HG02970 (cell line): ENCODE data around the gene CARD19.

Source experiments
- ATAC-seq: cut with Tn5 transposase; IDR thresholded peaks from one replicate; pipeline ENCODE4 v1.9.1; 2021; ENCODE audit warnings: mild to moderate bottlenecking, moderate library complexity, moderate number of reproducible peaks; ENCODE audit not compliant: unreplicated experiment, low FRiP score

CARD19 gene, protein sequence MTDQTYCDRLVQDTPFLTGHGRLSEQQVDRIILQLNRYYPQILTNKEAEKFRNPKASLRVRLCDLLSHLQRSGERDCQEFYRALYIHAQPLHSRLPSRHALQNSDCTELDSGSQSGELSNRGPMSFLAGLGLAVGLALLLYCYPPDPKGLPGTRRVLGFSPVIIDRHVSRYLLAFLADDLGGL

DNA sequence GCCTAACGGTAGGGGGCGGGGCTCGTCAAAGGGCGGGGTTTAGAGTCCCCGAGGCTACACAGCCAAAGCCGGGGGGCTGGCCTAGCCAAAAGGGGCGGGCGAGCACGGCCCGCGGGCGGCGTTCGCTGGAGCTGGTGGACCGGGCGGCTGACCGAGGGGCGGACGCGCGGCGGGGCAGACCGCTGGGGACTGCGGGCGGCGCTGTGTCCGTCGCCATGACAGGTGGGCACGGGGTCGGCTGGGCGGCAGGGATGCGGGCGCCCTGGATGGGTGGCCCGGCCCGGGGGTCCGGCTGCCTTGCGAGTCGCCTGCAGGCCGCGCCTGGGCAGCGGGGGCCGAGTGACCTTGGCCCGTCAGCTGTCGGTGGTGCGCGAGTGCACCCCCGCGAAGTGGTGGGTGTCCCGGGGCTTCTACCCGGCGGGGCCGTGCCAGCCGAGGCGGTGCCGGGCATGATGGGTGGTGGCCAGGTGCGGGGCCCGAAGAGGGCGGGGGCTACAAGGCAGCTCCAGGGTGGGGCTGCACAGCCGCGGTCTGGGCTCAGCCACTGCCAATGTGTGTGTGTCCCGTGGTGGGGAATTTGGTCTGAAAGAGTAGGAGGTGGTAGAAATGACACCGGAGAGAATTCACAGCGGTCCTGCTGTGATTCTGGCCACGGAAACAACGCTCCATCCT is at the start of gene CARD19:
Gene CARD19, plus strand, starts transcription at position 87 of the 672 bp plus-strand sequence. Its CDS starts 129 bp downstream, at position 216.
- ATAC-seq = peak; percentile 11

DNA sequence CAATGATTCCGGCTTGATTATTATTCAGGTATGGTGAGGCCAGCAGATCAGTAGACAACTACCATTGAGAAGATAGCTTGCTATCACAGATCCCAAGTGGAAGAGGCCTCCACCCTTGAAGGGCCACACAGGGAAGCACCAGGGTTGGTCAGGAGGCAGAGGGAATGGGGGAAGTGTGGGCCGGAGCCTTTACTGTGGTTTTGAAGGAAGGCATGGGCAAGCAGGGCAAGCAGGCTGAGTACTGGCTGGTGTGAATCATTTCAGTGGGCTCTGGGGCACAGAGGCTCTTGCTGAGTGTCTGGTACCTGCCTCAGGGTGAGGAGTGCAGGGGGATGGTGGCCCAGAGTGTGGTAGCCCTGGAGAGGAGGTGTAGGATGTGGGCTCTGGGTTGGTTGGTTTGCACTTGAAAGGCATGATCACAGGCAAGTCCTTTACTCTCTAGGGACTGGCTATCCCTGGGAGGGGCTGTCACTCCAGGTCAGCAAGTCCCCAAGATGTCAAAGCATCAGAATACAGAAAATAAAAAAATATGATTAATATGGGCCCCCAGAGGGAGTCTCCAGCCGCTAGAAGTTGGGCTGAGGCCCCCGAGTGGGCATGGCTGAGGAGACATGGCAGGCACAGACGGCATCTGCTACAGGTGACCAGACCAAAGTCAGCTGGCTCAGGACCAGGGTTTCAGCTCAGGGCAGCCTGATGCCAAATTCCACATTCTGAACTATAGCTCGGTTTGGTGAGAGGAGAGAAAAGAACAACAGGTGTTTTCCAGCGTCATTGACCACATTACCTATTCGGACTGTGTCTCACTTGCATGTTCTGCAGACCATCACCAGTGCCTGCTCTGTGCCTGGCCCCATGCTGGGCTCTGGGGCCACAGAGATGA is 47.2 kb upstream of the CARD19 start:
- no peak for ATAC-seq

DNA sequence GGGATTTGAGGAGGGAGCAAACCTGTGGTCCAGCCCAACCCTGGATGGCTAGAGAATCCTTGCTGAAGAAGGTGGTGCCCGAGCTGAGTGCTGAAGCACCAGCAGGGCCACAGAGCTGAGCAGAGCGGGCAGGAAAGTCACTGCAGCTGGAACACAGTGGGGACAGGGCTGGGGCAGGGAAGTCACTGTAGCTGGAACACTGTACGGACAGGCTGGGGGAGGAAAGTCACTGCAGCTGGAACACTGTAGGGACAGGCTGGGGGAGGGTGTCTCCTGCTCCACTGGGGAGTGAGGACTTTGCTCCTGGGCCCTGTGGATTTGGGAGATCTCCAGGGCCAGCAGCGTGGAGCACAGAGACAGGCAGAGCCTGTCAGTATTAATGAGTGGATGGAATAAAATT is 46.5 kb upstream of the CARD19 start:
- ATAC-seq = no peak

DNA sequence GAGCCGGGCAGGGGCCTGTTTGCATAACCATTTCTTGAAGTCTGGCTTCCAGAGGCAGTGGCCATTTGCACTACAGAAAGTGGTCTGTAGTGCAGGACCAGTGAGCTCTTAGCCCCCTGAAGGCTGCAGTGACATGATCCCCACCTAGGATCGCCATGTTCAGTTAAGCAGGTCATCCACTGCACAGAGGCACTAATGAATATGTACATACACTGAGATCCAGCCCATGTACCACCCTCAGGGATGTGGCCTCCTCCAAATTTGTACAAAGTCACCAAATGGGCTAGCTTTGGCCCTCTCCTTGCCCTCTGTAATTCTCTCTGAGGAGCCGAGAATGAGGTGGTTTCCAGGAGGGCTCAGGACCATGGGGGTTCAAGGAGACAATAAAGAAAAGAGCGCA is 45.8 kb upstream of the CARD19 start:
- ATAC-seq = no peak

DNA sequence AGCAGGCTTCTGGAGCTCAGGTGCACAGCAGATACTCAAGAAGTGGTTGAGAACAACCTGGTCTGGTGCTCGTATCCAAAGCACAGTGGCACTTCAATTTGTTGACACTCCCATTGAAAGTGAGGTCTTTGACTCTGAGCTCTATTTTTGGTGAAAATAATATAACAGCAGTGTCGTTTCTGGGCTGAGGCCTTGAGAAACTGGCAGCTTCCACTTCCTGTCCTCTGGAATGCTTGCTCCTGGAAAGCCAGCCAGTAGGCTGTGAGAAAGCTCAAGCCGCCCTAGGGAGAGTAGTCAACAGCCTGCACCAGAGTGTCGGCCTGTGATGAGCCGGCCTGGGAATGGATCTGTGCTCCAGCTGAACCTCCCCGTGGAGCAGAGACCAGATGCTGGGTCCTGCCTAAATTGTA is 44.3 kb upstream of the CARD19 start:
- no peak for ATAC-seq

DNA sequence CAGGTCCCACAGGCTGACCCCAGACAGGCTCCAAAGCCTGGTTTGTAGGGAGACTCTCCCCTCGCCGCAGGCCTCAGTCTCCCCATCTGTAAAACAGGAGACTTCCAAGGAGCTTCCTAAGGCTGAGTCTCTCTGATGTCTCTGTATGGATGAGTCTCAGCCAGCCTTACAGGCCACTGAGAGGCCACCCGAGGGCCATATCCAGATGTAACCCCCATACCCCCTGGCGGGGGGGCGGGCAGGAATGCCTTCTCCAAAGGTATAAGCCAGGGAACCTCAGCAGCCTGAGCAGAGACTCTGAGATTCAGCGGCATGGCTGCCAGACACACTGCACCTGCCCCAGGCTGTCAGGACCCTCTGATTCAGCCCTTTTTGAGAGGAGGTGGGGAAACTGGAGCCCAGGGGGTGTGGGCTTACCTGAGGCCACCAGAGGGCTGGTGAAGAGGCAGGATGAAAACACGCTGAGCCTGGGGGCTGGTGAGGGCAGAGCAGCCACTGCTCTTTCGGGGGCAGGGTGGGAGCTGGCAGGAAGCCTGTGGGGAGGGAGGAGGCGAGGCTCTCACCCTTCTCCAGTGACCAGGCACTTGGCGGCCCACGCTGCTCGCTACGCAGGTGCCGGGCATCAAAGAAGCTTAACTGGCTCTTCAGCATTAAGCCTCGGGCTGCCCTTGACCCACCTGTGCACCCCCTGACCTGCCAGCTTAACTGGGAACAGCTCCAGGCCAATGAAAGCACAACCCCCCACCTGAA is 43.1 kb upstream of the CARD19 start:
- ATAC-seq = no peak

DNA sequence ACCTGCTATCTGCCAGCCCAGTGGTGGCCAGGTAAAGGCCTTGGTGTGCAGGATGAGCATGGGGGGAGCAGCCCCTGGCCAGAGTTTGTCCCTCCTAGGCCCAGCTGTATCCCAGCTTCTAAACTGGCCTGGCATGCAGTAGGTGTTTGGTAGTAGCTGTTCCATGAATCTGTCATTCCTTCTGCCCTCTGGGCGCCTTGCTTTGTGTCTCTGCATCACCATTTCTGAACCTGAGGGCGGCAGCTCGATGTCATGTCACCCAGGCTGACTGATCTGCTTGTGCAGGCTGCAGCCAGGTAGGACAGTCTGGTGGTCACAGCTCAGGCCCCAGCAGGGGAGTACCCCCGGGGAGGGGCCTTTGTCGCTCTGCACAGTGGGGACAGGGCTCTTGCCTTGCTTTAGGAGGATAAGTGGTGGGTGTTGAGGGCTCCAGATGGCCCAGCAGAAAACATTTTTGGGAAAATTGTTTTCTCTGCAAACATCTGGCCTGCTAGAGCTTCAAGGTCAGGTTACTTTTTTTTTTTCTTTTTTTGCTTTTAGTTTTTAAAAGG is 42.2 kb upstream of the CARD19 start:
- ATAC-seq = no peak

DNA sequence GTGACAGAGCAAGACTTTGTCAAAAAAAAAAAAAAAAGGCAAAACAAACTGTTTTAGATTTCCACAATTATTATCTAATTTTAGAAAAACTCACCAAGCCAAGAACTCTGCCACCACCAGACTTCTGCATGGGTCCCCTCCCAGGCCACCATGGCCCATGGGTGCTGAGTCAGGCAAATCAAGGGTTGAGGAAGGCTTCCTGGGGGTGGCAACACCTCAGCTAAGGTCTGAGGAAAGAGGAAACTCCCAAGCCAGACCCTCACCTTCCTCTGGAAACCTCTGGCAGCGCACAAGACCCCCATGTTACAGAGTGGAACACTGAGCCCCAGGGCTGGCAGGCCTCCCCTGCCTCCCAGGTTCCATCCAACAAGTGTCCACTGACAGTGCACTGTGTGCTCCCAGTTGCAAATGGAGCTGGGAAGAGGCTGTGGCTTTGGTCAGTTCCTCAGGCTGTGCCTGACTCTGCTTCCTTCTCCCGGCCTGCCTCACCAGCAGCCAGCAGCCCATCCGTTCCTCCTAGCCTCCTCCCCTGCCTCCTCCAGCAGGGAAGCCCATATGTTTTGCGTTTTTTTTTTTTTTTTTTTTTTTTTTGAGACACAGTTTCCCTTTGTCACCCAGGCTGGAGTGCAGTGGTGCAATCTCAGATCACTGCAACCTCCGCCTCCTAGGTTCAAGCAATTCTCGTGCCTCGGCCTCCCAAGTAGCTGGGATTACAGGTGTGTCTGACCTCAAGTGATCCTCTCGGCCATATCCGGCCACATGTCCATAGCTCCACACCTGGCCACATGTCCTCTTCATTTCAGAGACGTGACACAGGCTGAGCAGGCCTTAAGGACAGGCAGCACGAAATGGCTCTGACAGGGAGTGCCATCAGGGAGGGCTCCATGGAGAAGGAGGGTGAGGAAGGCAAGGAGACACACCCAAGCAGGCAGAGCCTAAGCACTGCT is 41.0 kb upstream of the CARD19 start:
- ATAC-seq = no peak

DNA sequence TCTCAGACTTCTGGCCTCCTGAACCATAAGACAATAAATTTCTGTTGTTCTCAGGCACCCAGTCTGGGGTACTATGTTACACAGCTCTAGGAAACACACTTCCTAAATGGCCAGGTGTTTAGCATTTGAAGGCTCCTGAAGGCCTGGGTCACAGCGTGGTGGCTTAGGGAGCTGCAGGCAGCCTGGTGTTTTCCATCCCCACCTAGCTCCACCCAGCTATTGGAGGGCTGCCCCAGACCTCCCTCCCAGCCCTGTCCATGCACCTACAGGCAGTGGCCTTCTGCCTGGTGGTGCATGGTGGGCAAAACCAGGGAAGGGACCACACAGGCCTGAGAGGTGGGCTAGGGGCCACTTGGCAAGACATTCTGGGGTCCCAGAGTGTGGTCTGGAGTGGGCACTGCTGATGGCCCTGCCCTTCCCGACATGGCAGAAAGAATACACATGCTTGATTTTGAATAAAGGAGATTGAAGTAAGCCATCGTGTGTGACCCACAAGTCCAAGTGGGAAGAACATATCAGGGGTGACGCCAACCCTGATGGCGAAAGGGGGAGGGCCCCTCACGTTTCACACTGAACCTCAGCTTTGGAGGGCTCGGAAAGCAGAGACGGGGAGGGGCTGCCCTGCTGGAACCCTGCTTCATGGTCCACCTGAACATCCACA is 38.8 kb upstream of the CARD19 start:
- ATAC-seq = no peak

DNA sequence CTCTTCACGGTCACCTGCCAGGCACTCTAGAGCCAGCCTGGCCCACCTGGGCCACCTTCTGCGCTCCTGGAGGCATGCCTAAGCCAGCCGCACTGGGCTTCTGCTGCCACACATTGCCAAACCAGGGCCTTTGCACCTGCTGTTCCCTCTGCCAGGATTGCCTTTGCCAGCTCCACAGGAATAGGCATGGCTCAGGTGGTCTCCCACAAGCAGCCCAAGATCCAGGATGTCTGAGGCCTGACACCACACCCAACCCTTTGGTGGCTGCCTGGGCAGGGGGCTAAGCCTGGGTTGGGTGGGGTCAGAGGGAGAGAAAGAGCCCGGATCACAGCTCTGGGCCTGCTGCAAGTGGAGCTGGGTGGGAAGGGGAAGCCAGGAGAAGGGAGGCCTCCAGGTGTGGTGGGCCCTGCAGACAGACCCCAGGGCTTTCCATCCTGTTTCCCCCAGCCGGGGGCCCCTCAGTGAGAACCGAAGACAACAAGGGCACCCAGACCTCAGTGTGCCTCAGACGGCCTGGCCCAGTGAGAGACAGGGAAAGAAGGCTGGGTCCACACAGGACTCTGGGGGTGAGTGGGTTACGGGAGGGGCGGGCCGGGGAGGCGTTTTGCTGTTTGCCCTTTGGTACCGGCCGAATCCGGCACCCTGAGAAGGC is 38.2 kb upstream of the CARD19 start:
- ATAC-seq = peak; percentile 14

DNA sequence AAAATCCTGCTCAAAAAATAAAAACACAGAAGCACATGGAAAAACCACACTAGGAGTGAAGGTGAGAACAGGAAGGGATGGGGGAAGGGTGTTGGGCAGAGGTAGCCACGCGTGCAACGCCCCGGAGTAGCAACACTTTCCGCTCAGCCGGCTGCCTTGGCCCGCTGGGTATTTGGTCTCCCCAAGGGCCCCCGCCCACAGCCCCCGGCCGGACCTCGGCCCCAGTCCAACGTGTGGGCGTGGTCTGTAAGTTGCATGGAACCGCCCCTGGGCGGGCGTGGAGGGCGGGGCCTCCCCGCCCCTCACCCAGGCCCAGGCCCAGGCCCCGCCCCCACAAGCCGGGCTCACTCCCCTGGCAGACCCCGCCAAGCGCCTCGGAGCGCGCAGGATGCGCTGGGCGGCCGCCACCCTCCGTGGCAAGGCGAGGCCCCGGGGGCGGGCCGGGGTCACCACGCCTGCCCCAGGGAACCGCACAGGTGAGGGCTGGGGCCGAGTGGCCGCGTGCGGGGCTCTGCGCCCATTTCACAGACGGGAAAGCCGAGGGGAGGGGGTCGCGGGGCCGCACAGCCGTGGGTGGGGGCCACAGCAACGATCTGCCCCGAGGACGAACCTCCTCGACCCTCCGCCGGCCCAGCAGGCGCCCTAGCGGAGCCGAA is 37.5 kb upstream of the CARD19 start, which contains the start of gene SUSD3:
Gene SUSD3, plus strand, starts transcription at position 347 of the 656 bp plus-strand sequence. Its CDS starts 42 bp downstream, at position 389.
- peak; percentile 39 for ATAC-seq

DNA sequence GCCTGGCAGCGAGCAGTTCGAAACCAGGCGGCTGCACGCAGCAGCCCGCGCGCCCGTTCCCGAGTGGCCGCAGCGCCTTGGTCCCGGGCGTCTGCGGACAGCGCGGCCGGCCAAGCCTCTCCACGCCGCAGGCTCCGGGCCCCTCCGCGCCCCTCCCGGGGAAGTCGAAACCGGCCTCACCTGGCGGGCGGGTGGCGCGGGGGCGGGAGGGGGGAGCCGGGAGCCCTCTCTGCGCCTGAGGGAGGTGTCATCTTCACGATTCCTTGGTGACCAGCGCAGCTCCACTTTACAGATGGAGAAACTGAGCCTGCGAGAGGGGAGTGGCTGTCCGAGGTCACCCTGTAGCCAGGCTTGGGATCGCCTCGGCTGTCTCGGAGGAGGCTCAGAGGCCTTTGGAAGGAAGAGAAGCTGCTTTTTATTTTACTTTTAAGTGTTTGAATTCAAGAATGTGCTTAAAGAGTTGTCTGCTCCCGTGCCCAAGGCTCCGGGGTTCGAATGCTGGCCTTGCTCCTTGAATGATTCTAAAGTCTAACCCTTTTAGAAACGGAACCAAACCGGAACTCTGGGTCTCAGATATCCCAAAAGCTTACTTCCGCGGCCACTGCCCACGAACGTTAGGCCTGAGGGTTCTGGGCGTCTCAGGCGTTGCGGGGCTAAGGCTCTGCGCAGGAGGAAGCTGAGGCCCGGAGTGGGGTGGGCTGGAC is 36.9 kb upstream of the CARD19 start:
- peak; percentile 2 for ATAC-seq

DNA sequence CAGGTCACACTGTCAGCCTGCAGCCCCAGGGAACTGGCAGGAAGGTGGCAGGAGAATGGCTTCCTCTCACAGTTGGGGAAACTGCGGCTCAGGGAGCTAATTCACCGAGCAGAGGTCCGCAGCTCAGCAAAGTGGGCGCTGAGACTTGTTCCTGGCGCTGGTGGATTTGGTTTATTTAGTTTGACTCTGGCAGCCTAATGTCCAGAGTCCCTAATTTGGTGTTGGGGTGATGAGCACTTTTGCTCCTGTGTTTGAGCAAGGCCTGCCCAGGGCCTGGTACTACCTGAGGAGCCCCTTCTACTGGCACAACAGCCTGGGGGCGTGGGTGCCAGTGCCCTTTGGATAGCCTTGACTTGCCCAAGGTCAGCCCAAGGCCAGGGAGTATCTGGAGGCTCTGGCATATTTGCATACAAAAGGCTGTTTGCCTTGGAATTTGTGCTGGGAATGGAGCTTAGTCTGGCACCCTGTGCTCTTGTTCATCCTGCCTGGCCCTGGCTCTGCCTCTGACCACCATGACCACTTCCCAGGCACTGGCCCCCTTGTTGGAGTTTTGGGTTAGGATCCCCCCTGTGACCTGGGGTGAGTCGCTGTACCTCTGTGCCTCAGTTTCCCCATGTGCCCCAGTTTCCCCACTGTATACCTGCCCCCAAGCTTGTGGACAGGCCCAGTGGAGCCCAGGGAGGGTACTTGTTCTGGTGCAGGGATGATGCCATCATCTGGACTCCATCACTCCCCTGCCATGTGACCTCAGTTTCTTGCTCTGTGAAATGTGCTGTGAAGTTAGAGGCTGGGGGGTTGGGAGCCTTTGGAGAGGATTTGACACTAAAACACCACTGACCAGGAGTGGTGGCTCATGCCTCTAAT is 36.1 kb upstream of the CARD19 start:
- ATAC-seq = no peak

DNA sequence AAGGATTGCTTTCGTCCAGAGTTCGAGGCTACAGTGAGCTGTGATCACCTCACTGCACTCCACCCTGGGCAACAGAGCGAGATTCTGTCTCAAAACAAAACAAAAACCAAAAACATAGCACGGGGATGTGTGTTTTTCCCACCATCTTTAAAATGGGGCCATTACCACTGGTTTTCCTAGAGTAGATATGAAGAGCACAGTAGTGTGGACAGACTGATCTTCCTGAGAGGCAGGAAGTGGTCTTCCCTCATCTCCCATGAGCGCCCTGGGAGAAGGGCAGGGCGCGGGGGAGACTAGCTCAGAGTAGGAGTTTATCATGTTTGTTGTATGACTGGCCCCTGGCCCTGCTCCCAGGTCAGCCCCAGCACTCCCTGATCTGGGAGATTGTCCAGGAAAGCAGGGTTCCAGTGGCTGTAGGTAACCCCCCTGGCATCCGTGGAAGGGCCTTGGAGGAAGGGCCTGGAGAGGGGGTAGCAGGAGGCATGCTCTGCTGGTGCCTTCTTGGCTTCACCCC is 35.2 kb upstream of the CARD19 start:
- ATAC-seq = no peak

DNA sequence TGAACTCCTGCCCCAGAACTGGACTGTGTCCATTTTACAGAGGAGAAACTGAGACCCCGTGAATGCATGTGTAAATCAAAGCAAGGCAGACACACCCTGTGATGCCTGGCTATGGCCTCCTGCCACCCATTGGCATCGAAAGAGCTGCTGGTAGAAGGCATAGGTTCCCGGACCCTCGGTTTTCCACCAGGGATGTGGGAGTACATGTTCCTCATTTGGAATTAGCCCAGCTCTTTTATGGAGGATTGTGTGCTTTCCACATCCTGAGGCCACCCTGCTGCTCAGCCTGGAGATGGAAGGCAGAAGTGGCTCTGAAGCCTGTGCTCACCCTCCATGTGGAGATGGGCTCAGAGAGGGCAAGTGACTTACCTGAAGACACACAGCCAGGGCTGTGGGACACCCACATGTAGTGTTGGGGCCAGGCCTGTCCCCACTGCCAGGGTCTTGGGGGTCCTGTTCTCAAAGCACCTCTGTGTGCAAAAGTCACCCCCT is 34.7 kb upstream of the CARD19 start:
- ATAC-seq = no peak
